ENCODE results near the gene TMC4.
A peak's percentile ranks its signal among the peaks of the same experiment; 100 is the strongest.

TMC4 gene

DNA sequence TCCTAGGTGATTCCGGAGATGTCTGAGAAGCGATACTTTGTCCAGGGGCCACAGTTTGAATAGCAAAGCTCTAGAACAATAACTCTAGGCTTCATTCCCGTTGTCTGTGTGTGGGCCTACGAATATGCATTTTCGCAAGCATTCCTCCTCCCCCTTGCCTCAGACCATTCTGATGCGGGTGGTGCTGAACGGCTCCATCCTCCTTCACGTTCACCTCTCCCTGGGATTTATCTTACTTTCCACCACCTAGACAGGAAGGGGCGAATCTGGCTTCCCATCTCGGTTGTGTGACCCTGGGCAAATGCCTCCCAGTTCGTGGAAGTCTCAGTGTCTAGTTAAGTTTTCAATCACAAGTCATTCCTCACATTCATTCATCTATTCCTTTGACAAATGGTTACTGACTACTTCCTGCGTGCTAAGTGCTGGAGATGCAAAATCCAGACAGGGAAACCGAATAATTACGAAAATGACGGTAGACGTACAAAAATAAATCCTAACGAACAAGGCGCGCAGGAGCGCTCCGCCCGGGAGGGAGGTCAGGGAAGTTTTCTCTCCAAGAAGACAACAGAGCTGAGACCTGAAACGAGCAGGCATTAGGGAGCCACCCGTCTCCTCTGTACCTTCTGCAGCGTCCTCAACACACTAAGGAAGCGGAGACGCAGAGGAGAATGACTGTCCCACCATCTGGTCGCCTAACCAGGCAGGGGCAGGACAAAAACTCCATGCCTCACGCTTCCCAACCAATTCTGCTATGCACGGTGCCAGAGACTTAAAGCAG, 36.7 kb downstream of the TMC4 start:
- TF ChIP-seq JUND (IDR thresholded peaks at IDR 0.05; ENCODE audit: low read depth): no peak
- no peak for DNase-seq (ENCODE audit: low read depth in 1 of 2, low spot score in 1 of 2)
- in situ Hi-C loops (cut with HindIII; ENCODE audit: low pct_unique_long_range_greater_than_20kb, low sequenced_read_pairs): no loop called here

DNA sequence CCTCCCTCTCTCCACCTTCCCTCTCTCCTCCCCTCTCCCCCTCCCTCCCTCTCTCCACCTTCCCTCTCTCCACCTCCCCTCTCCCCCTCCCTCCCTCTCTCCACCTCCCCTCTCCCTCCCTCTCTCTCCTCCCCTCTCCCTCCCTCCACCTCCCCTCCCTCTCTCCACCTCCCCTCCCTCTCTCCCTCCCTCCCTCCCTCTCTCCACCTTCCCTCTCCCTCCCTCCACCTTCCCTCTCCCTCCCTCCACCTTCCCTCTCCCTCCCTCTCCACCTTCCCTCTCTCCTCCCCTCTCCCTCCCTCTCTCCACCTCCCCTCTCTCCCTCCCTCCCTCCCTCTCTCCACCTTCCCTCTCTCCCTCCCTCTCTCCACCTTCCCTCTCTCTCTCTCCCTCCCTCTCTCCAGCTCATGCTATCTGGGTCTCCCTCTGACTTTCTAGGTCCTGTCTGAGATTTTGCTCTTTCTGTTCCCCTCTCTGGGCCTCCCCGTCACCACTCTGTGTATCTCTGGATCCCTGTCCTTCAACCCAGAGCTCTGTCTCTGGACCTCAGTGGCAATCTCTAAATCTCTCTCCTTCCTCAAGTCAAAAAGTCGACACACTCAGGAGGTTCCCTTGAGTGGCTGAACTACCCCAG, 38.9 kb downstream of the TMC4 start:
- in situ Hi-C loops (cut with HindIII; ENCODE audit: low pct_unique_long_range_greater_than_20kb, low sequenced_read_pairs): no loop called here
- DNase-seq (ENCODE audit: low read depth in 1 of 2, low spot score in 1 of 2): no peak
- TF ChIP-seq JUND (IDR thresholded peaks at IDR 0.05; ENCODE audit: low read depth): no peak

DNA sequence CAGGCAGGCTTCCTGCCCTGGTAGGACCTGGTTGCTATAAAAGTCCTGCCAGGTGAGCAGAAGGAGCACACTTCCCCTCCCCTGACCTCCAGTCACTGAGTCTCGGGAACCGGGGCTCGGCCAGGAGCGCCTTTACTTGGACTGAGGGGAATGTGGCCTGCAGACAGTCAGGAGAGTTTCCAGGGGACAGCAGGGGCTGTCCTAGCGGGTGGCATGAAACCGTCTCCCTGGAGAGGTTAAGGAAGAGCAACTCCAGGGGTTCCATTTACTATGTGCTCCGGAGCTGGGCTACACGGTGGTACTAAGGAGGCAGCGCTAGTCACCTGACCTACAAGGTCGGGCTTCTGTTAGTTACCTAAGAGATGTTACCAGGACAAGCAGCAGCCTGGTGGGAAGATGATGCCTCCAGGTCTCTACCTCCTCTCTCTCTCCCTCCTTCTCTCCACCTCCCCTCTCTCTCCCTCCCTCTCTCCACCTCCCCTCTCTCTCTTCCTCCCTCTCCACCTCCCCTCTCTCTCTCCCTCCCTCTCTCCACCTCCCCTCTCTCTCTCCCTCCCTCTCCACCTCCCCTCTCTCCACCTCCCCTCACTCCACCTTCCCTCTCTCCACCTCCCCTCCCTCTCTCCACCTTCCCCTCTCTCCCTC, 39.5 kb downstream of the TMC4 start:
- in situ Hi-C loops (cut with HindIII; ENCODE audit: low pct_unique_long_range_greater_than_20kb, low sequenced_read_pairs): no loop called here
- no peak for TF ChIP-seq JUND (IDR thresholded peaks at IDR 0.05; ENCODE audit: low read depth)
- peak in 1 of 2 experiments; percentile 100 for DNase-seq (ENCODE audit: low read depth in 1 of 2, low spot score in 1 of 2)

DNA sequence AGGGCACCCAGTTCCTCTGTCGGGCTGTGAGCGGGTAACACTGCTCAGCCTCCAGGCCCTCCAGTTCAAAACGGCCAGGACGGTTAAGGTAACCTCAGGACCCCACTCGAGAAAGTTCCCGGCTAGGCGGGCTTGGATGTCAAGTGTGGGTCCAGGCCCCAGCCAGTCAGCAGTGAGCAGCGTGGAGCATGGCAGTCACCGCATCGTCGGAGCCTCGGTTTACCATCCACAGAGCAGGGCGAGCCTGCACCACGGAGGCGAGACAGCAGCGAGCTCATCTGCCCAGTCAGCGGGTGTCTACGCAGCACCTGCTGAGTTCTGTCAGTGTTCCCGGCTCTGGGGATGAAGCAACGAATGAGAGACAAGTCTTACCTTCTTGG, 43.4 kb downstream of the TMC4 start:
- no peak for TF ChIP-seq JUND (IDR thresholded peaks at IDR 0.05; ENCODE audit: low read depth)
- in situ Hi-C loops (cut with HindIII; ENCODE audit: low pct_unique_long_range_greater_than_20kb, low sequenced_read_pairs): no loop called here
- DNase-seq (ENCODE audit: low read depth in 1 of 2, low spot score in 1 of 2): no peak

DNA sequence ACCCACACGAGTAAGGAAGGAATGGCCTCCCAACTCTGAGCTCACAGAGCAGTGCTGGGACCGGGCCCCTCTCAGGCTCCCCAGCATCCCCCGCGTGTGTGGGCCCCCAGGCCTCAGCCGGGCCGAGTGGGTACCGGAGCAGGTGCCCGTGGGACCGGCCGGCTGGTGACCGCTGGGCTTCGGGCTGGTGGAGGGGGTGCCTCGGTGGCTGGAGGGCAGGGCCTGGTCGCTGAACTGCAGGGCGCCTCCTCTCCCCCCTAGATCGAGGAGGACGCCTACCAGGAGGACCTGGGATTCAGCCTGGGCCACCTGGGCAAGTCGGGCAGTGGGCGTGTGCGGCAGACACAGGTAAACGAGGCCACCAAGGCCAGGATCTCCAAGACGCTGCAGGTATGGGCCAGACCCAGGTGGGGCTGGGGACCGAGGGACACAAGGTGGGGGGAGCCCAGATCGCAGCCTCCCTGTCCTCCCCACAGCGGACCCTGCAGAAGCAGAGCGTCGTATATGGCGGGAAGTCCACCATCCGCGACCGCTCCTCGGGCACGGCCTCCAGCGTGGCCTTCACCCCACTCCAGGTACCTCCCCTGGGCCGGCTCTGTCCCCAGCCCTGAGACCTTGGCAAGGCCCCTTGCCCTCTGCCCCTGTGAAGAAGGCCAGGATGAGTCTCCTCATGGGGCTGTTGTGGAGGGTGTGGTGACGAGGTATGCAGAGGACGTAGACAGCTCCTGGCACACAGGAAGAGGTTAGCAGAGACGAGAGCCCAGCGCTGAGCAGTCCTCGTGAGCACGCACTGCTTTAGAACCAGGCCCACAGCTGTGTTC, 44.0 kb downstream of the TMC4 start:
- in situ Hi-C loops (cut with HindIII; ENCODE audit: low pct_unique_long_range_greater_than_20kb, low sequenced_read_pairs): no loop called here
- no peak for TF ChIP-seq JUND (IDR thresholded peaks at IDR 0.05; ENCODE audit: low read depth)
- no peak for DNase-seq (ENCODE audit: low read depth in 1 of 2, low spot score in 1 of 2)

DNA sequence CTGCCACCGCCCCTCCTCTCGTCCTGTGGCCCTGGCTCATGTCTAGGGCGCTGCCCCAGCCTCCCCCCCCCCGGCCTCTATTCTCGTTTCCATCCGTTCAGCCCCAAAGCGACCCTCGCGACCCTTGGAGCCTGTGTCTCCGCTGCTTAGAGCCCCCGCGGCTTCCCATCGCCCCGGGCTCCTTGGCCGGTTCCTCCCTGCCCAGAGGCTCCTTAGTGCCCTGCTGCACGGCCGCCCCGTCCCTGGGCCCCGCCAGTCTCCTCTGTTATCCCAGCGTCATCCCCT, 44.6 kb downstream of the TMC4 start:
- no peak for TF ChIP-seq JUND (IDR thresholded peaks at IDR 0.05; ENCODE audit: low read depth)
- in situ Hi-C loops (cut with HindIII; ENCODE audit: low pct_unique_long_range_greater_than_20kb, low sequenced_read_pairs): no loop called here
- DNase-seq (ENCODE audit: low read depth in 1 of 2, low spot score in 1 of 2): no peak

DNA sequence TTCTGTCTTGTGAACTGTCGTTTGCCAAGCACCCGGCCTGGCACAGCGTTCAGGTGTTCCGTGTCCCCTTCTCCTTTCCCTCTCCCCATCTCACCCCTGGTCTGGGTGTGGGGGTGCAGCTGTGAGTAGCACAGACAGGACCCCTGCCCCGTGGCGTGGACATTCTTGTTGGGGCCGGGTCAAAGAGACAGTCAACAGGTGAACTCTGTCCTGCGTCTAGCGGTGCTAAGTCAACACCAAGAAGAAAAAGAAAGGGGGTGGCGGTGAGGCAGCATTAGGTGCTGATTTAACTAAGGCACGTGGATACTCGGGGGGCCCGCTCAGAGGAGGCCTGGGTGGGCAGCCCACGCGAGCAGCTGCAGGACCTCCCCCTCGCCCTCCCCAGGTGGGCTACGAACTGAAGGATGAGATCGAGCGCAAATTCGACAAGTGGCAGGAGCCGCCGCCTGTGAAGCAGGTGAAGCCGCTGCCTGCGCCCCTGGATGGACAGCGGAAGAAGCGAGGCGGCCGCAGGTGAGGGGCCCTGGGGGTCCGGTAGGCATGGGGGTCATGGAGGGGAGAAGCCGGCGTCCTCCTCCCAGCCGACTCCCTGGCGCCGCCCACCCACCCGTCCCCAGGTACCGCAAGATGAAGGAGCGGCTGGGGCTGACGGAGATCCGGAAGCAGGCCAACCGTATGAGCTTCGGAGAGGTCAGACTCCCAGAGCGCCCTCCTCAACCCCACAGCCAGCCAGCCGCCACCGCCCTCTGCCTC, 45.1 kb downstream of the TMC4 start:
- TF ChIP-seq JUND (IDR thresholded peaks at IDR 0.05; ENCODE audit: low read depth): no peak
- DNase-seq (ENCODE audit: low read depth in 1 of 2, low spot score in 1 of 2): no peak
- in situ Hi-C loops (cut with HindIII; ENCODE audit: low pct_unique_long_range_greater_than_20kb, low sequenced_read_pairs): no loop called here

DNA sequence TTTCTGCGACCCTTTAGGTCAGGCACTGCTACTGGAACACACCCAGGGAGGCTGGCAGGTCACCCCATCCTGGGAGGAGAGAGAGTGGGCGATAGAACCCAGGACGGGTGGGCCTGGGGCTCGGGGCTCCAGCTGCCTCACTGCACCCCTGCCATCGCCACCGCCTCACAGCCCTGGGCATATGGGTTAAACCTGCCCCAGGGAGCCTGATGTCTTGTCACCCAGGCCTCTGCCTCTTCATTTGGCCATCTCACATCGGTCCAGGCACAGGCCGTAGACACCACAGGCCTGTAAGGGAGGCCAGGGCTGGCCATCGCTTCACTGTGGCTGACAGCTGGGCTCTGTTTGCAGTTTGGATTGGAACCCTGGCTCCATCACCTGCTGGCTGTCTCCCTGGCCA, 47.2 kb downstream of the TMC4 start:
- in situ Hi-C loops (cut with HindIII; ENCODE audit: low pct_unique_long_range_greater_than_20kb, low sequenced_read_pairs): no loop called here
- no peak for TF ChIP-seq JUND (IDR thresholded peaks at IDR 0.05; ENCODE audit: low read depth)
- no peak for DNase-seq (ENCODE audit: low read depth in 1 of 2, low spot score in 1 of 2)

DNA sequence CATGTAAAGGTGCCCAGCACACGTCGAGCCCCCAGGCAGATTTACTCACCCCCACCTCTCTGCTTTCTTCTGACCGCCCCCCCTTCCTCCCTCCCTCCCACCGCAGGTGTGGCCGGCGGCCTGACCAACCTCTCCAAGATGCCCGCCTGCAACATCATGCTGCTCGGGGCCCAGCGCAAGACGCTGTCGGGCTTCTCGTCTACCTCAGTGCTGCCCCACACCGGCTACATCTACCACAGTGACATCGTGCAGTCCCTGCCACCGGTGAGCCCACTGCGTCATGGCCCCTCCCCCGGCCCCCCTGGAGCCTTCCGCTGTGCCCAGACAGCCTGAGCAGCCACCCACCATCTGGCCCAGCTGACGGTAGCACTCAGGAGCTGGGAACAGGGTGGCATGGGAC, 48.6 kb downstream of the TMC4 start:
- no peak for DNase-seq (ENCODE audit: low read depth in 1 of 2, low spot score in 1 of 2)
- TF ChIP-seq JUND (IDR thresholded peaks at IDR 0.05; ENCODE audit: low read depth): no peak
- in situ Hi-C loops (cut with HindIII; ENCODE audit: low pct_unique_long_range_greater_than_20kb, low sequenced_read_pairs): no loop called here

DNA sequence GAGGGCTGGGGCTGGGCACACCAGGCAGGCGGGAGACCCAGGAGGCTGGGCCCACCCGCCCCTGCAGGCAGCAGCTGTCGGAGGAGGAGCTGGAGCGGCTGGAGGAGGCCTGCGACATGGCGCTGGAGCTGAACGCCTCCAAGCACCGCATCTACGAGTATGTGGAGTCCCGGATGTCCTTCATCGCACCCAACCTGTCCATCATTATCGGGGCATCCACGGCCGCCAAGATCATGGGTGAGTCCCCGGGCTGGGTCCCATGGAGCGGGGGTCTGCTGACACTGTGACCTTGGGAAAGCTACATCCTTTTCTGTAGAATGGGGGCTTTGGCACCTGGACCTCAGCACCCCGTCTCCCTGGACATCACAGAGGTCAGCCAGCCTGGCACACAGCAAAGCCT, 49.3 kb downstream of the TMC4 start:
- no peak for TF ChIP-seq JUND (IDR thresholded peaks at IDR 0.05; ENCODE audit: low read depth)
- no peak for DNase-seq (ENCODE audit: low read depth in 1 of 2, low spot score in 1 of 2)
- in situ Hi-C loops (cut with HindIII; ENCODE audit: low pct_unique_long_range_greater_than_20kb, low sequenced_read_pairs): no loop called here

DNA sequence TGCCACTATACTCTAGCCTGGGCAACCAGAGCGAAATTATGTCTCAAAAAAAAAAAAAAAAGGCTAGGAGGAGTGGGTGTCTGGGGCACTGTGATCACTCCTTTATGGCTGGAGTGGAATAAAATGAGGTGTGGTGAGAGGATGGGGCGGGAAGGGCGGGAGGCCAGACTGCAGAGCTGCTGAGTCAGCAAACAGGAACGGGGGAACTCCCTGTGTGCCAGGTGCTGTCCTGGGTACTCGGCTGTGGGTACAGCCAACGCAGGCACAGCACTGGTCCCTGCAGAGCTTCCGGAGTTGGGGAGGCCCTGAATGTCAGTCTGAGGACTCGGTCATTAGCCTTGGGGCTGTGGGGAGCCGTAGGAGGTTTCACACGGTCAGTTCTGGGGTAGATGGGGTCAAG, 51.7 kb downstream of the TMC4 start:
- no peak for DNase-seq (ENCODE audit: low read depth in 1 of 2, low spot score in 1 of 2)
- in situ Hi-C loops (cut with HindIII; ENCODE audit: low pct_unique_long_range_greater_than_20kb, low sequenced_read_pairs): no loop called here
- no peak for TF ChIP-seq JUND (IDR thresholded peaks at IDR 0.05; ENCODE audit: low read depth)

Measured in T47D (cell line).